ENCODE data around the gene SEH1L. TPM values are rescaled to one million over a fixed set of nuclear protein-coding genes. Genes with fewer than 3 reads are reported as not detected.

Gene SEH1L
- total and polyA plus RNA-seq, 2 experiments from 2014 or later: 30.2 to 49.5 TPM

DNA sequence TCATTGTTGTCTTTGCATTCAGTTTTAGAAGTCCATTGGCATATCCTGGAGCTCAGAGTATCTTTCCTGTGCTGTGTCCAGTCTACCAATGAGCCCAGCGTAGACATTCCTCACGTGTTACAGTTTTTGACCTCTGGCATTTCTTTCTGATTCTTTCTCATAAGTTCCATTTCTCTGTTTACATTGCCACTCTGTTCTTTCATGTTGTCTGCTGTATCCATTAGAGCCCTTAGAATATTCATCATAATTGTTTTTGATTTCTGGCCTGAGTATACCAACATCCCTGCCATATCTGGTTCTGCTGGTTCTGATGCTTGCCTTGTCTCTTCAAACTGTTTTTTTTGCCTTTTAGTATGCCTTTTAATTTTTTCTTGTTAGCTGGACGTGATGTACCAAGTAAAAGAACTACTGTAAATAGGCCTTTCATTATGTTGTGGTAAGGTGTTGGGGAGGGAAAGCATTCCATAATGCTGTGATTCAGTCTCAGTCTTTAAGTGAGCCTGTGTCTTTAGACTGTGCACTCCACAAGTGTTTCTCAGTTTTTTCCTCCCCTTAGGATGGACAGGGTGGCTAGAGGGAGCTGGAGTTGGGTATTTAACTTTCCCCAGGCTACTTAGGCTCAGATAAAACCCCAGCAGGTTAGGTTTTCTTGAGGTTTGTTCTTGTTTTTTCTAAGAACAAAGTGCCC, 78.9 kb downstream of the SEH1L start:
- H3K27me3 ChIP-seq (replicated peaks; ENCODE audit: insufficient read depth): no peaks in the 10 kb centered on the region
- H3K27ac ChIP-seq: no peak overlapping the region
- no peaks in the 10 kb centered on the region for H3K9me3 ChIP-seq (ENCODE audit: low read depth)
- 95 to 97% methylated on average over 3 of the region's 3 CpGs for WGBS, 2 experiments (ENCODE audit: low coverage in 1 of 2, low lambda C conversion rate in 2 of 2, missing lambda C conversion rate in 2 of 2)
- no peak overlapping the region for H3K9ac ChIP-seq
- H3K4me3 ChIP-seq: no peak overlapping the region
- no peaks in the 10 kb centered on the region for H3F3A ChIP-seq (ENCODE audit: insufficient read depth)
- in situ Hi-C loops (cut with MboI): no loop called here
- H3K4me1 ChIP-seq (ENCODE audit: insufficient read depth): 0 out of 2 replicates have a peak, but pooled peaks cover 6% of the 10 kb centered on the region
- no peak overlapping the region for H3K4me2 ChIP-seq (ENCODE audit: unreplicated experiment)
- peaks cover 23% of the 10 kb centered on the region; the same call in 1 of the 2 replicates for H3K36me3 ChIP-seq (ENCODE audit: low read depth)
- no peak for TF ChIP-seq EZH2 (IDR thresholded peaks at IDR 0.05; ENCODE audit: insufficient read depth, poor library complexity, severe bottlenecking)
- TF ChIP-seq EZH2phosphoT487 (IDR thresholded peaks at IDR 0.05; ENCODE audit: insufficient read depth, low read depth): no peak
- DNase-seq: peak; percentile 7
- H3K79me2 ChIP-seq (ENCODE audit: insufficient read depth): peaks cover 46% of the 10 kb centered on the region
- no peaks in the 10 kb centered on the region for H3K9me2 ChIP-seq (ENCODE audit: insufficient read depth)
- H4K20me1 ChIP-seq (ENCODE audit: insufficient read depth): no peaks in the 10 kb centered on the region
- no peak overlapping the region for H2AFZ ChIP-seq

DNA sequence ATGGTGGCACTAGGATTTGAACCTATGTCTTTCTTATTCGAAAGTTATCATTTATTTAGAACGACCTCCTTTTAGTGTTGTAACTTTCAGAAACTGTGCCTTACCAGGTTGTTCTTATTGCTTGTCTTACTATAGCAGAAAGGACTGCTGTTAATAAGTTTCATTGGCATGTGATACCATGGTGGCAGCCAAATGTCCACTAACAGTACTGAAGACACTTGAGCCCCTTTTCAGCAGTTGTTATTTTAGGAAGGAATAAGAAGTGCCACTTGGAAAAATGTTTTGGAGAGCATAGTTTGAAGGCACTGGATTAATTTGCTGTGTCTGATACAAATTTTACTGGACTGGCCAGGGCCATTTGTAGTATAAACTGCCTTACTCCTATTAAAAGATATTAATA, 81.1 kb downstream of the SEH1L start:
- H3K79me2 ChIP-seq (ENCODE audit: insufficient read depth): peaks cover 24% of the 10 kb centered on the region
- no peaks in the 10 kb centered on the region for H4K20me1 ChIP-seq (ENCODE audit: insufficient read depth)
- TF ChIP-seq EZH2phosphoT487 (IDR thresholded peaks at IDR 0.05; ENCODE audit: insufficient read depth, low read depth) (no peak), EZH2 (IDR thresholded peaks at IDR 0.05; ENCODE audit: insufficient read depth, poor library complexity, severe bottlenecking) (no peak)
- H3K36me3 ChIP-seq (ENCODE audit: low read depth): peaks cover 16% of the 10 kb centered on the region; the same call in 1 of the 2 replicates
- no peak for DNase-seq
- no peak overlapping the region for H3K9ac ChIP-seq
- no peak overlapping the region for H2AFZ ChIP-seq
- 94 to 99% methylated on average over 2 of the region's 2 CpGs for WGBS, 2 experiments (ENCODE audit: low coverage in 1 of 2, low lambda C conversion rate in 2 of 2, missing lambda C conversion rate in 2 of 2)
- in situ Hi-C loops (cut with MboI): no loop called here
- H3K4me3 ChIP-seq: no peak overlapping the region
- 0 out of 2 replicates have a peak, but pooled peaks cover 6% of the 10 kb centered on the region for H3K4me1 ChIP-seq (ENCODE audit: insufficient read depth)
- no peaks in the 10 kb centered on the region for H3K9me2 ChIP-seq (ENCODE audit: insufficient read depth)
- H3K9me3 ChIP-seq (ENCODE audit: low read depth): no peaks in the 10 kb centered on the region
- no peak overlapping the region for H3K4me2 ChIP-seq (ENCODE audit: unreplicated experiment)
- no peak overlapping the region for H3K27ac ChIP-seq
- H3F3A ChIP-seq (ENCODE audit: insufficient read depth): no peaks in the 10 kb centered on the region
- no peaks in the 10 kb centered on the region for H3K27me3 ChIP-seq (replicated peaks; ENCODE audit: insufficient read depth)

DNA sequence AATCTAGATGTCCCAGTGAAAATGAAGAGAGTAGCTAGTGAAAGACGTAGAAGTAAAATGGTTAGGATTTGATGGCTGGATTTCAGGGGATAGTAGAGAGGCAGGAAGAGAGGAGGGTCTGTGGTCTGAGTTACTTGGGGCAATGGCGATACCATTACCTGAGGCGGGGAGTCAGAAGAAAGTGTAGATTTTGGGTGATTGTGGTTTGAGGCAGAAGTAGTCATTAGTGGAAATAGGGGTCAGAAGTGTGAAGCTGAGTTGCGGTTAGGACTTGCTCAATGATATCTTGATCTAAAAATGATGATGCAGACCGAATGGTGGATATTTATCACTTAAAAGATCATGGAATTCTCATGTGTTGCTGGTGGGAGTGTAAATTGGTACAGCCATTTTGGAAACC, 84.4 kb downstream of the SEH1L start:
- Histone ChIP-seq H3K27ac (no peak overlapping the region), H3K4me1 (ENCODE audit: insufficient read depth) (0 out of 2 replicates have a peak, but pooled peaks cover 8% of the 10 kb centered on the region), H4K20me1 (ENCODE audit: insufficient read depth) (no peaks in the 10 kb centered on the region), H3K4me2 (ENCODE audit: unreplicated experiment) (no peak overlapping the region), H3K79me2 (ENCODE audit: insufficient read depth) (peaks cover 10% of the 10 kb centered on the region; the same call in 1 of the 2 replicates), H3K36me3 (ENCODE audit: low read depth) (peaks cover 10% of the 10 kb centered on the region; the same call in 1 of the 2 replicates), H3K9ac (no peak overlapping the region), H3K4me3 (no peak overlapping the region), H3K27me3 (replicated peaks; ENCODE audit: insufficient read depth) (no peaks in the 10 kb centered on the region), H3F3A (ENCODE audit: insufficient read depth) (no peaks in the 10 kb centered on the region), H2AFZ (no peak overlapping the region), H3K9me3 (ENCODE audit: low read depth) (no peaks in the 10 kb centered on the region), H3K9me2 (ENCODE audit: insufficient read depth) (no peaks in the 10 kb centered on the region)
- in situ Hi-C loops (cut with MboI): no loop called here
- WGBS, 2 experiments (ENCODE audit: low coverage in 1 of 2, low lambda C conversion rate in 2 of 2, missing lambda C conversion rate in 2 of 2): 92 to 96% methylated on average over 5 of the region's 5 CpGs
- no peak for DNase-seq
- TF ChIP-seq EZH2 (IDR thresholded peaks at IDR 0.05; ENCODE audit: insufficient read depth, poor library complexity, severe bottlenecking): no peak
- TF ChIP-seq EZH2phosphoT487 (IDR thresholded peaks at IDR 0.05; ENCODE audit: insufficient read depth, low read depth): no peak

DNA sequence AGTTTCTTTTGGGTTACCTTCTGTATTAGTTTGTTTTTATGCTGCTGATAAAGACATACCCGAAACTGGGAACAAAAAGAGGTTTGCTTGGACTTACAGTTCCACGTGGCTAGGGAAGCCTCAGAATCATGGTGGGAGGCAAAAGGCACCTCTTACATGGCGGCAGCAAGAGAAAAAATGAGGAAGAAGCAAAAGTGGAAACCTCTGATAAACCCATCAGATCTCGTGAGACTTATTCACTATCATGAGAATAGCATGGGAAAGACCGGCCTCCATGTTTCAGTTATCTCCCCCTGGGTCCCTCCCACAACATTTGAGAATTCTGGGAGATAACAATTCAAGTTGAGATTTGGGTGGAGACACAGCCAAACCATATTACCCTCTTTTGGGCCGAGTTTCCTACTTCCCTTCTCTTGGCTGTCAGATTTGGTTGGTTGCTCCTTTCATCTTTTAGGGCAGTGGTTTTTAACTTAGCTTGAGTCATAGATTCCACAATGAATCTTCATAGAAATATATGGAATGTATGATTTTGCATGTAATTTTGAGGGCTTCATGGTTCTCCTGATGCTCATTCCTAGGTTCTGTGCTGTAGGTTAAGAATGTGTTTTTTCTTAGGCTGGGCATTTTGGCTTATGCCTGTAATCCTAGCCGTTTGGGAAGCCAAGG, 87.6 kb downstream of the SEH1L start:
- Histone ChIP-seq H3K9me3 (ENCODE audit: low read depth) (no peaks in the 10 kb centered on the region), H3K27me3 (replicated peaks; ENCODE audit: insufficient read depth) (no peaks in the 10 kb centered on the region), H3K4me2 (ENCODE audit: unreplicated experiment) (no peak overlapping the region), H3F3A (ENCODE audit: insufficient read depth) (no peaks in the 10 kb centered on the region), H3K79me2 (ENCODE audit: insufficient read depth) (no peaks in the 10 kb centered on the region; the same call in 1 of the 2 replicates), H3K4me1 (ENCODE audit: insufficient read depth) (0 out of 2 replicates have a peak, but pooled peaks cover 8% of the 10 kb centered on the region), H2AFZ (no peak overlapping the region), H3K27ac (no peak overlapping the region), H3K9me2 (ENCODE audit: insufficient read depth) (no peaks in the 10 kb centered on the region), H3K4me3 (no peak overlapping the region), H4K20me1 (ENCODE audit: insufficient read depth) (no peaks in the 10 kb centered on the region), H3K36me3 (ENCODE audit: low read depth) (peaks cover 12% of the 10 kb centered on the region; the same call in 1 of the 2 replicates), H3K9ac (no peak overlapping the region)
- no peak for TF ChIP-seq EZH2phosphoT487 (IDR thresholded peaks at IDR 0.05; ENCODE audit: insufficient read depth, low read depth)
- TF ChIP-seq EZH2 (IDR thresholded peaks at IDR 0.05; ENCODE audit: insufficient read depth, poor library complexity, severe bottlenecking): no peak
- WGBS, 2 experiments (ENCODE audit: low coverage in 1 of 2, low lambda C conversion rate in 2 of 2, missing lambda C conversion rate in 2 of 2): 96 to 97% methylated on average over 7 of the region's 7 CpGs
- peak; percentile 57 for DNase-seq
- in situ Hi-C loops (cut with MboI): no loop called here

Data from GM23248 (cell line).